ENCODE results near the gene HPN.

GRCh38 chr19:35011091-35011689, 30.3 kb upstream of the HPN start:
- TF ChIP-seq CTCF (IDR thresholded peaks at IDR 0.05; ENCODE audit: low read depth, low read length) (no peak), EZH2phosphoT487 (IDR thresholded peaks at IDR 0.05; ENCODE audit: low read depth) (no peak)

Data from OCI-LY3 (cell line).